Amygdala (tissue), 56 donors: ENCODE data around the gene ETV3.
A peak's percentile ranks its signal among the peaks of the same experiment; 100 is the strongest.

Experiments used
- DNase-seq, 56 donors: peaks; one replicate each; lab custom pipeline; 2025; lab: John Stamatoyannopoulos, UW

Gene ETV3

GRCh38 chr1:157162345-157162744, 24.1 kb upstream of the ETV3 start:
- DNase-seq = no peak

GRCh38 chr1:157161901-157162300, 23.7 kb upstream of the ETV3 start:
- DNase-seq = no peak

- no peak for DNase-seq
These were observed 20.8 kb upstream of the ETV3 start for GRCh38 chr1:157158967-157159366.

GRCh38 chr1:157157501-157158190, 19.5 kb upstream of the ETV3 start:
- peak in 1 of 56 donors; percentile 34 for DNase-seq

- peak in 42 of 56 donors; percentile 9 to 75 (median 34) for DNase-seq
These were observed 17.9 kb upstream of the ETV3 start for GRCh38 chr1:157156058-157156541.

- DNase-seq = no peak
These were observed 17.5 kb upstream of the ETV3 start for GRCh38 chr1:157155658-157156057.

GRCh38 chr1:157154940-157155514, 16.8 kb upstream of the ETV3 start:
- DNase-seq = peak in 4 of 56 donors; percentile 7 to 20 (median 14)

GRCh38 chr1:157154291-157154690, 16.1 kb upstream of the ETV3 start:
- DNase-seq = no peak

GRCh38 chr1:157153746-157154145, 15.6 kb upstream of the ETV3 start:
- no peak for DNase-seq

- no peak for DNase-seq
These were observed 14.3 kb upstream of the ETV3 start for GRCh38 chr1:157152510-157152909.

- DNase-seq = no peak
These were observed 13.3 kb upstream of the ETV3 start for GRCh38 chr1:157151506-157151905.

- DNase-seq = no peak
These were observed 12.9 kb upstream of the ETV3 start for GRCh38 chr1:157151073-157151472.

GRCh38 chr1:157150631-157151030, 12.4 kb upstream of the ETV3 start:
- DNase-seq = no peak

- DNase-seq = peak in 1 of 56 donors; percentile 20
These were observed 9.9 kb upstream of the ETV3 start for GRCh38 chr1:157147906-157148700.

GRCh38 chr1:157147037-157147436, 8.8 kb upstream of the ETV3 start:
- no peak for DNase-seq

- DNase-seq = no peak
These were observed 8.0 kb upstream of the ETV3 start for GRCh38 chr1:157146244-157146643.

- no peak for DNase-seq
These were observed 6.9 kb upstream of the ETV3 start for GRCh38 chr1:157145076-157145475.

GRCh38 chr1:157144509-157144908, 6.3 kb upstream of the ETV3 start:
- DNase-seq = no peak

- no peak for DNase-seq
These were observed 4.7 kb upstream of the ETV3 start for GRCh38 chr1:157142765-157143423.

GRCh38 chr1:157142201-157142600, 4.0 kb upstream of the ETV3 start:
- no peak for DNase-seq
